Muscle of back (tissue), 11 donors: Measurements from ENCODE around the gene RNF4. TPM values are rescaled to one million over a fixed set of nuclear protein-coding genes. Genes with fewer than 3 reads are reported as not detected.
A peak's percentile ranks its signal among the peaks of the same experiment; 100 is the strongest.
"Not testable (repeated sequence)": the region's sequence is repeated elsewhere in the genome, so short reads cannot be mapped to it uniquely, and the experiment has no call there.

ENCODE experiments used
- DNase-seq, 3 donors: peaks; one replicate each; pipeline versions ENCODE4 v3.0.0 to v3.0.0-alpha.2; 2013
- polyA plus RNA-seq, 10 donors: library from polyadenylated mRNA; unstranded; fragments of 120-200 nt; gene quantifications; one replicate each; pipeline ENCODE4 v1.2.1, GENCODE V29; 2013; ENCODE audit not compliant: insufficient read length in 10 of 10

RNF4 gene
- polyA plus RNA-seq, 10 donors, result 36.8 to 55.9 (median 40.5) TPM

GRCh38 chr4:2451821-2452785, 16.8 kb upstream of the RNF4 start:
- no peak for DNase-seq

- DNase-seq, result no peak
These were observed 11.2 kb upstream of the RNF4 start for GRCh38 chr4:2457481-2458295.

GRCh38 chr4:2458546-2459491, 10.1 kb upstream of the RNF4 start:
- no peak for DNase-seq

- DNase-seq, result no peak
These were observed 9.1 kb upstream of the RNF4 start for GRCh38 chr4:2459589-2460349.

- no peak for DNase-seq
These were observed 7.5 kb upstream of the RNF4 start for GRCh38 chr4:2461246-2461960.

GRCh38 chr4:2462218-2462991, 6.5 kb upstream of the RNF4 start:
- peak; percentile 70 to 92 (median 85) for DNase-seq

GRCh38 chr4:2462992-2463762, 5.7 kb upstream of the RNF4 start:
- DNase-seq, result no peak

- DNase-seq, result no peak
These were observed 3.9 kb upstream of the RNF4 start for GRCh38 chr4:2465032-2465431.

GRCh38 chr4:2465544-2465943, 3.4 kb upstream of the RNF4 start:
- not testable (repeated sequence) for DNase-seq

GRCh38 chr4:2469192-2469984, 482 bp downstream of the RNF4 start:
- DNase-seq, result peak in 2 of 3 donors; percentile 30 to 63

GRCh38 chr4:2470791-2471190, 1.9 kb downstream of the RNF4 start:
- DNase-seq, result no peak

GRCh38 chr4:2472187-2472586, 3.3 kb downstream of the RNF4 start:
- DNase-seq, result no peak

- DNase-seq, result no peak
These were observed 9.3 kb downstream of the RNF4 start for GRCh38 chr4:2478229-2478628.

- no peak for DNase-seq
These were observed 11.7 kb downstream of the RNF4 start for GRCh38 chr4:2480649-2481048.

- DNase-seq, result no peak
These were observed 13.3 kb downstream of the RNF4 start for GRCh38 chr4:2482192-2482591.

GRCh38 chr4:2482693-2483092, 13.8 kb downstream of the RNF4 start:
- peak in 2 of 3 donors; percentile 46 to 54 for DNase-seq

GRCh38 chr4:2483237-2483636, 14.3 kb downstream of the RNF4 start:
- no peak for DNase-seq

- no peak for DNase-seq
These were observed 15.3 kb downstream of the RNF4 start for GRCh38 chr4:2484185-2484584.
